Astrocyte of the spinal cord (primary cell): ENCODE measurements around the gene VWA5B2.

Source experiments
- DNase-seq: peaks from one replicate; pipeline ENCODE4 v3.0.0; 2011; ENCODE audit warnings: low read depth, low spot score
- H3K4me3 ChIP-seq: 2 replicates; pipeline ENCODE4 v1.5.1; 2011; ENCODE audit warnings: low read depth, mild to moderate bottlenecking, low read length, moderate library complexity
- CTCF ChIP-seq: IDR thresholded peaks from 2 replicates; pipeline ENCODE4 v1.5.1; 2012; ENCODE audit warnings: low read depth, mild to moderate bottlenecking, low read length, inconsistent platforms
- in situ Hi-C: cut with HindIII; loops from 2 replicates; pipeline ENCODE4 v1.10.0; 2017; ENCODE audit warnings: low sequenced_read_pairs

The VWA5B2 gene

GRCh38 chr3:184235381-184236032, 6.1 kb downstream of the VWA5B2 start:
- DNase-seq, result no peak
- in situ Hi-C loops, result no loop called here
- TF ChIP-seq CTCF, result no peak
- no peak overlapping the region for H3K4me3 ChIP-seq

- in situ Hi-C loops, result no loop called here
- no peak for TF ChIP-seq CTCF
- H3K4me3 ChIP-seq, result no peak overlapping the region
- no peak for DNase-seq
These were observed 6.6 kb downstream of the VWA5B2 start for GRCh38 chr3:184236033-184236410.

GRCh38 chr3:184236636-184237035, 7.3 kb downstream of the VWA5B2 start:
- in situ Hi-C loops, result no loop called here
- H3K4me3 ChIP-seq, result no peak overlapping the region
- no peak for DNase-seq
- TF ChIP-seq CTCF, result no peak

DNA sequence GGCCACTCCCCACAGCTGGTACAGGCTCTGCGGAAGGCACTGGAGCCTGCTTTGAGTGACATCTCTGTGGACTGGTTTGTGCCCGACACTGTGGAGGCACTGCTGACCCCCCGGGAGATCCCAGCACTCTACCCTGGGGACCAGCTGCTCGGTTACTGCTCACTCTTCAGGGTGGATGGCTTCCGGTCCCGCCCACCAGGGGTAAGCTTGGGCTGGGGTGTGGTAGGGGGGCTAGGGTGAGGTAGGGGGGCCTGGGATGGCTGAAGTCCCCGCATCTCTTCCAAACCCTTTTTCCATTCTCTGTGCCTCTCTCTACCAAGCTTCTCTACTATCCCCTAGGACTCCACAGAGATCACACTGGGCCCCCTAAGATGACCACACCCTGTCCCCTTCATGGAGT, 7.8 kb downstream of the VWA5B2 start:
- in situ Hi-C loops, result no loop called here
- TF ChIP-seq CTCF, result no peak
- DNase-seq, result no peak
- H3K4me3 ChIP-seq, result no peak overlapping the region

DNA sequence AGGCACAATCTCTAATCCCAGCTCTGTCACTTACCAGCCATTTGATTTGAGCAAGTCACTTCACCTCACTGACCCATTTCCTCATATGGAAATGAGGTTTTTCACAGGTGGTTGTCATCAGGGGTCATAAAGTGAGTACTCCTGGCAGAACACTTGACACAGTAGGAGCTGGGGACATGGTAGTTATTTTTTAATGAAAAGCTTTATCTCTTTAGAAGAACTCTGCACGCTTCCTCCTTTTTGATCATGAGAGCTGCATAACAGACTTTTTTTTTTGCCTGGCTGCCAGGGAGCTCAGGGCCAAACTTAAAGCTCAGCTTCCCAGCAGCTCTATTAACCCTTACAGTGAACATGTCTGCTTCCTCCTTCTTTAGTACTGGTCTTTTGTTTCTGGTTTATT, 8.4 kb downstream of the VWA5B2 start:
- in situ Hi-C loops, result no loop called here
- TF ChIP-seq CTCF, result no peak
- DNase-seq, result no peak
- no peak overlapping the region for H3K4me3 ChIP-seq

- in situ Hi-C loops, result no loop called here
- no peak overlapping the region for H3K4me3 ChIP-seq
- TF ChIP-seq CTCF, result no peak
- no peak for DNase-seq
These were observed 8.9 kb downstream of the VWA5B2 start for GRCh38 chr3:184238246-184238818.

- no peak for DNase-seq
- no peak for TF ChIP-seq CTCF
- in situ Hi-C loops, result no loop called here
- H3K4me3 ChIP-seq, result no peak overlapping the region
These were observed 9.8 kb downstream of the VWA5B2 start for GRCh38 chr3:184239221-184239620.
